Astrocyte (in vitro differentiated cells and primary cell): ENCODE measurements around the gene KRI1. TPM values are rescaled to one million over a fixed set of nuclear protein-coding genes. Genes with fewer than 3 reads are reported as not detected.

Experiments used
- DNase-seq: peaks from one replicate; pipeline ENCODE4 v3.0.0-alpha.2; 2010; ENCODE audit warnings: low read depth
- FAIRE-seq: peaks from 2 replicates; lab custom pipeline; 2011; peaks lifted over from hg19 to GRCh38; lab: Jason Lieb, UNC
- H2AFZ ChIP-seq: 2 replicates; pipeline ENCODE4 v1.6.0; 2012; ENCODE audit warnings: low read depth, low read length, inconsistent platforms
- H3K27ac ChIP-seq: 2 replicates; pipeline ENCODE4 v1.5.1; 2011; ENCODE audit warnings: low read depth, low read length, inconsistent platforms
- H3K27me3 ChIP-seq: 2 replicates; pipeline ENCODE4 v1.6.0; 2011; ENCODE audit warnings: low read length, inconsistent platforms; ENCODE audit not compliant: insufficient read depth
- H3K36me3 ChIP-seq: 2 replicates; pipeline ENCODE4 v1.5.1; 2011; ENCODE audit warnings: low read length, inconsistent platforms; ENCODE audit not compliant: insufficient read depth
- H3K4me1 ChIP-seq: 2 replicates; pipeline ENCODE4 v1.5.1; 2011; ENCODE audit warnings: low read length, inconsistent platforms; ENCODE audit not compliant: insufficient read depth
- H3K4me2 ChIP-seq: 2 replicates; pipeline ENCODE4 v1.6.0; 2012; ENCODE audit warnings: low read length, inconsistent platforms
- H3K4me3 ChIP-seq: 2 replicates; pipeline ENCODE4 v1.5.1; 2011; ENCODE audit warnings: low read depth, mild to moderate bottlenecking, low read length, inconsistent platforms; ENCODE audit not compliant: insufficient read depth
- H3K79me2 ChIP-seq: 2 replicates; pipeline ENCODE4 v1.6.0; 2012; ENCODE audit warnings: mild to moderate bottlenecking, low read length, inconsistent platforms; ENCODE audit not compliant: insufficient read depth
- H3K9ac ChIP-seq: 2 replicates; pipeline ENCODE4 v1.6.0; 2012; ENCODE audit warnings: mild to moderate bottlenecking, low read length, inconsistent platforms
- H3K9me3 ChIP-seq: 2 replicates; pipeline ENCODE4 v1.5.1; 2012; ENCODE audit warnings: low read depth, mild to moderate bottlenecking, low read length, inconsistent platforms; ENCODE audit not compliant: insufficient read depth
- H4K20me1 ChIP-seq: 2 replicates; pipeline ENCODE4 v1.6.0; 2012; ENCODE audit warnings: low read length, inconsistent platforms; ENCODE audit not compliant: insufficient read depth
- H3K27ac Mint-ChIP-seq: one replicate; pipeline ENCODE4 v1.8.0; 2021; ENCODE audit warnings: mild to moderate bottlenecking, mixed read lengths; ENCODE audit not compliant: unreplicated experiment
- H3K27me3 Mint-ChIP-seq: one replicate; pipeline ENCODE4 v1.8.0; 2021; ENCODE audit warnings: low read depth, mixed read lengths; ENCODE audit not compliant: unreplicated experiment
- H3K36me3 Mint-ChIP-seq: one replicate; pipeline ENCODE4 v1.8.0; 2021; ENCODE audit warnings: low read depth, mixed read lengths; ENCODE audit not compliant: unreplicated experiment
- H3K4me1 Mint-ChIP-seq: one replicate; pipeline ENCODE4 v1.8.0; 2021; ENCODE audit warnings: low read depth, mixed read lengths; ENCODE audit not compliant: unreplicated experiment
- H3K4me3 Mint-ChIP-seq: one replicate; pipeline ENCODE4 v1.8.0; 2021; ENCODE audit warnings: mild to moderate bottlenecking, moderate library complexity, mixed read lengths; ENCODE audit not compliant: unreplicated experiment
- H3K9me3 Mint-ChIP-seq: one replicate; pipeline ENCODE4 v1.8.0; 2021; ENCODE audit warnings: mild to moderate bottlenecking, mixed read lengths; ENCODE audit not compliant: unreplicated experiment
- EZH2 ChIP-seq: IDR thresholded peaks from 2 replicates; pipeline ENCODE4 v1.6.1; 2012; ENCODE audit warnings: mild to moderate bottlenecking, low read length, inconsistent platforms; ENCODE audit not compliant: insufficient read depth
- total RNA-seq: library from RNA; stranded (reverse); gene quantifications from 2 replicates; pipeline ENCODE4 v1.2.1, GENCODE V29; 2021
- TF ChIP-seq, protein P1 (sequence below): IDR thresholded peaks from 2 replicates; pipeline ENCODE4 v1.5.1; 2011; ENCODE audit warnings: low read depth, mild to moderate bottlenecking, inconsistent platforms, low read length, moderate library complexity; ENCODE audit not compliant: insufficient read depth

KRI1 gene
- total RNA-seq, 1 donor from 2014 or later: 14.1 TPM

DNA sequence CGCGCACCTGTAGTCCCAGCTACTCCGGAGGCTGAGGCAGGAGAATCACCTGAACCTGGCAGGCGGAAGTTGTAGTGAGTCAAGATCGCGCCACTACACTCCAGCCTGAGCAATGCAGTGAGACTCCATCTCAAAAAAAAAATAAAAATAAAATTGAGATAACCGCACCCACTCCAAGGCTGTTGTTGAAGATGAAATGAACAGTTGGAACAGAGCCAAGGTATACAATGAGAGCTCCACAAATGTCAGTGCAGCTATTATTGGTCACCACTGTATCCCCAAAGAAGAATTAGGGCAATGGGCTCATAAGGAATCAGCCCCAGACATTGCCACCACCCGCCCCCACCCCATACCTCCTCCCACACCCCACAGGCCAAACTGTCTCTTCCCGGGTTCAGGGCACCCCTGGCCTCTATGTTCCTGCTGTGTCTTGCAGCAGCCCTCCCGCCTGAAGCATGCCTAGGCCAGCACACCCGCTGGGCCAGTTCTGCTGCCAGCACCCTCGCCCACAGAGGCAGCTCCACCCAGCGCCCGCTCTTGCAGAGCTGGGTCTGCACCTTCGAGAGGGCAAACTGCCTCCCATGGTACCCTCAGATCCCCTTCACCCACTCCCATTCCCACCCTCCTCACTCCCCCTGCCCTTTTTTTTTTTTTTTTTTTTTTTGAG is 45.0 kb downstream of the KRI1 start:
- no peak for TF ChIP-seq EZH2
- TF ChIP-seq, protein P1, sequence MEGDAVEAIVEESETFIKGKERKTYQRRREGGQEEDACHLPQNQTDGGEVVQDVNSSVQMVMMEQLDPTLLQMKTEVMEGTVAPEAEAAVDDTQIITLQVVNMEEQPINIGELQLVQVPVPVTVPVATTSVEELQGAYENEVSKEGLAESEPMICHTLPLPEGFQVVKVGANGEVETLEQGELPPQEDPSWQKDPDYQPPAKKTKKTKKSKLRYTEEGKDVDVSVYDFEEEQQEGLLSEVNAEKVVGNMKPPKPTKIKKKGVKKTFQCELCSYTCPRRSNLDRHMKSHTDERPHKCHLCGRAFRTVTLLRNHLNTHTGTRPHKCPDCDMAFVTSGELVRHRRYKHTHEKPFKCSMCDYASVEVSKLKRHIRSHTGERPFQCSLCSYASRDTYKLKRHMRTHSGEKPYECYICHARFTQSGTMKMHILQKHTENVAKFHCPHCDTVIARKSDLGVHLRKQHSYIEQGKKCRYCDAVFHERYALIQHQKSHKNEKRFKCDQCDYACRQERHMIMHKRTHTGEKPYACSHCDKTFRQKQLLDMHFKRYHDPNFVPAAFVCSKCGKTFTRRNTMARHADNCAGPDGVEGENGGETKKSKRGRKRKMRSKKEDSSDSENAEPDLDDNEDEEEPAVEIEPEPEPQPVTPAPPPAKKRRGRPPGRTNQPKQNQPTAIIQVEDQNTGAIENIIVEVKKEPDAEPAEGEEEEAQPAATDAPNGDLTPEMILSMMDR: no peak
- Mint-ChIP-seq H3K9me3 (no peaks in the 10 kb centered on the region), H3K27ac (no peak overlapping the region), H3K4me3 (no peak overlapping the region), H3K4me1 (peaks cover 8% of the 10 kb centered on the region), H3K27me3 (peaks cover 39% of the 10 kb centered on the region), H3K36me3 (no peaks in the 10 kb centered on the region)
- Histone ChIP-seq H3K9me3 (no peaks in the 10 kb centered on the region), H3K27ac (no peak overlapping the region), H3K4me2 (no peak overlapping the region), H3K4me3 (no peak overlapping the region), H3K36me3 (no peaks in the 10 kb centered on the region), H3K4me1 (peaks cover 4% of the 10 kb centered on the region), H3K27me3 (peaks cover 35% of the 10 kb centered on the region), H4K20me1 (no peaks in the 10 kb centered on the region), H3K79me2 (no peaks in the 10 kb centered on the region), H3K9ac (no peak overlapping the region), H2AFZ (no peak overlapping the region)
- FAIRE-seq (no peak), DNase-seq (no peak)

DNA sequence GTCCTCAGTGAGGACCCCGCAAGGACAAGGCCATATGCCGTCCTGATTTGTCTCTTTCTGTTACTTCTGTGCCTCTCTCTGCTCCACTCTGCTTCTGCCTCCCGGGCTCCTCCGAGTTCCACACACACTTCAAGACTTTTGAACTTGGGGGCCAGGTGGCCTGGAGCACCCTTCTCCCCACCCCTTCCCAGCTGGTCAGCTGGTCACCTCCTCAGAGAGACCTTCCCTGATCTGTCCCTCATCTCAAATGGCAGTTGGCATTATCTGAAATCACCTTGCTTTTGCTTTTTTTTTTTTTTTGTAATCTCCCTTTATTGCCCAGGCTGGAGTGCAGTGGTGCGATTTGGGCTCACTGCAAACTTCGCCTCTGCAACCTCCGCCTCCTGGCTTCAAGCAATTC is 46.4 kb downstream of the KRI1 start:
- FAIRE-seq (no peak), DNase-seq (no peak)
- no peak for TF ChIP-seq EZH2
- TF ChIP-seq, protein P1: no peak
- H3K36me3 Mint-ChIP-seq: no peaks in the 10 kb centered on the region
- H3K27ac ChIP-seq: no peak overlapping the region
- no peaks in the 10 kb centered on the region for H3K9me3 Mint-ChIP-seq
- peaks cover 50% of the 10 kb centered on the region for H3K27me3 Mint-ChIP-seq
- no peak overlapping the region for H2AFZ ChIP-seq
- H3K4me3 ChIP-seq: no peak overlapping the region
- H3K4me1 ChIP-seq: peaks cover 4% of the 10 kb centered on the region
- H3K4me1 Mint-ChIP-seq: peaks cover 8% of the 10 kb centered on the region
- H3K27me3 ChIP-seq: peaks cover 49% of the 10 kb centered on the region
- H3K9me3 ChIP-seq: no peaks in the 10 kb centered on the region
- no peak overlapping the region for H3K27ac Mint-ChIP-seq
- H3K36me3 ChIP-seq: no peaks in the 10 kb centered on the region
- no peak overlapping the region for H3K4me3 Mint-ChIP-seq
- H4K20me1 ChIP-seq: no peaks in the 10 kb centered on the region
- H3K9ac ChIP-seq: no peak overlapping the region
- no peaks in the 10 kb centered on the region for H3K79me2 ChIP-seq
- H3K4me2 ChIP-seq: no peak overlapping the region
